HEK293T (cell line): ENCODE data around the gene TMEM245.

Source experiments
- ELF4 ChIP-seq: fragments of 450-650 bp; IDR thresholded peaks from 2 replicates; pipeline ENCODE4 v1.6.1; 2017; ENCODE audit warnings: antibody characterized with exemption
- FOXA1 ChIP-seq: fragments of 450-650 bp; IDR thresholded peaks from 2 replicates; pipeline ENCODE4 v1.6.1; 2016; ENCODE audit warnings: mild to moderate bottlenecking
- FOXK2 ChIP-seq: fragments of 450-650 bp; IDR thresholded peaks from 2 replicates; pipeline ENCODE4 v1.6.1; 2016; ENCODE audit warnings: mild to moderate bottlenecking
- HDGF ChIP-seq: fragments of 450-650 bp; IDR thresholded peaks from 2 replicates; pipeline ENCODE4 v1.6.1; 2017; ENCODE audit warnings: antibody characterized with exemption, borderline replicate concordance
- LEF1 ChIP-seq: fragments of 450-650 bp; IDR thresholded peaks from 2 replicates; pipeline ENCODE4 v1.6.1; 2017; ENCODE audit warnings: mild to moderate bottlenecking, borderline replicate concordance
- NFRKB ChIP-seq: fragments of 450-650 bp; IDR thresholded peaks from 2 replicates; pipeline ENCODE4 v1.6.1; 2016; ENCODE audit warnings: mild to moderate bottlenecking, moderate library complexity
- SP1 ChIP-seq: fragments of 450-650 bp; IDR thresholded peaks from 2 replicates; pipeline ENCODE4 v1.6.1; 2017
- TARDBP ChIP-seq: fragments of 450-650 bp; IDR thresholded peaks from 2 replicates; pipeline ENCODE4 v1.6.1; 2016
- ZNF384 ChIP-seq: fragments of 450-650 bp; IDR thresholded peaks from 2 replicates; pipeline ENCODE4 v1.6.1; 2016

DNA sequence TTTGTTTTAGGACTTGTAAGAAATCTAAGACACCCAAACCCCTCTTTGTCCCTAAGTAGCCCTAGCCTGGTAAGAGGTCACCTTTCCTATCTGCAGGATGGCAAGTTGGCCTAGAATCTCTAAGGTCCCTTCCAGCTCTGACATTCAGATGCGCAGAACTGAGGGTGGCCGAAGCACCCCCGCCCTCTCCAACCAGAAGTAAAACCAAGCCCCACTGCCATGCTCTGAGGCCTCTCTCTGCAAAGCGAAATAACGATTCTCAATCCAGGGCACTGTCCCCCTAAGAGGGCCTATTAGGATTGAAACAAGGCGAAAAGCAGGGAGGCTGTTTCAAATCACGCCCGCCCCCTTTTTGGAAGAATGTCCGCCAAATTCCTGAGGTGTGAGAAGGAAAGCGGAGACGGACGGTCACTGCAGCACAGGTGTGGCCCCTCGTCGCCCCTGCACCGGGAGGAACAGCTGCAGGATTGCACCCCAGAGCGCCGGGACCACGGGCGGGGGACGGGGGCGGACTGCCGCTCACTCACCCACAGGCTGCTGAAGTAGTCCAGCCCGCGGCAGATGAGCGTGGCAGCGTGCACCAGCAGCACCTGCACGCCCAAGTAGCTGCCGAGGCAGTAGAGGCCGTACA, 824 bp downstream of the TMEM245 start:
- no peak for TF ChIP-seq LEF1
- no peak for TF ChIP-seq FOXK2
- TF ChIP-seq SP1 = no peak
- TF ChIP-seq NFRKB = no peak
- TF ChIP-seq TARDBP = no peak
- no peak for TF ChIP-seq HDGF
- TF ChIP-seq FOXA1 = no peak
- no peak for TF ChIP-seq ELF4
- TF ChIP-seq ZNF384 = no peak
